ENCODE measurements around the gene GLYR1. TPM values are rescaled to one million over a fixed set of nuclear protein-coding genes. Genes with fewer than 3 reads are reported as not detected.

Gene GLYR1
- total and polyA plus RNA-seq, 2 of the 4 experiments (the other 2 are of a cell fraction) = 26.0 to 54.2 TPM

- CTCF ChIA-PET = no interaction called here
- POLR2A ChIA-PET (ENCODE audit: unreplicated experiment) = no interaction called here
- dilution Hi-C loops (cut with HindIII; ENCODE audit: low sequenced_read_pairs, unreplicated experiment) = no loop called here
- no peak overlapping the region for H2BK20ac ChIP-seq (ENCODE audit: low read depth, low read length)
- no peaks in the 10 kb centered on the region for H3K27me3 ChIP-seq (ENCODE audit: control insufficient read depth, insufficient read depth, low read length)
- no peak overlapping the region for H2BK5ac ChIP-seq (ENCODE audit: low read depth, low read length, poor library complexity, severe bottlenecking)
- in situ Hi-C loops (cut with MboI; ENCODE audit: low sequenced_read_pairs) = loop anchor here (10.0 kb wide), 1 partner anchor 63 kb away; no protein-coding TSS in a partner anchor
- TF ChIP-seq ELK1 (IDR thresholded peaks at IDR 0.05; ENCODE audit: borderline replicate concordance, low read depth, low read length) = no peak
- no peak for TF ChIP-seq FOS (IDR thresholded peaks at IDR 0.05; ENCODE audit: low read depth, low read length)
- no peak for TF ChIP-seq CTCF (conservative IDR thresholded peaks at IDR 0.05; ENCODE audit: low read depth, low read length)
- TF ChIP-seq NFE2L2 (IDR thresholded peaks at IDR 0.05; ENCODE audit: low read depth, low read length) = no peak
- TF ChIP-seq RFX5 (IDR thresholded peaks at IDR 0.05; ENCODE audit: low read depth, low read length) = no peak
- TF ChIP-seq RAD21 (IDR thresholded peaks at IDR 0.05; ENCODE audit: low read length) = no peak
- TF ChIP-seq BHLHE40 (IDR thresholded peaks at IDR 0.05; ENCODE audit: low read depth, low read length) = no peak
- no peak for TF ChIP-seq CHD1 (IDR thresholded peaks at IDR 0.05; ENCODE audit: low read depth, low read length)
- no peak for TF ChIP-seq POLR2A (IDR thresholded peaks at IDR 0.05; ENCODE audit: low read depth, low read length)
- TF ChIP-seq SMC3 (IDR thresholded peaks at IDR 0.05; ENCODE audit: low read depth, low read length) = no peak
- no peak for TF ChIP-seq USF2 (IDR thresholded peaks at IDR 0.05; ENCODE audit: low read depth, low read length)
- no peak for TF ChIP-seq RCOR1 (IDR thresholded peaks at IDR 0.05; ENCODE audit: insufficient replicate concordance, low read length)
- TF ChIP-seq MAZ (IDR thresholded peaks at IDR 0.05; ENCODE audit: borderline replicate concordance, low read depth, low read length) = no peak
- TF ChIP-seq MAFK (IDR thresholded peaks at IDR 0.05; ENCODE audit: low read depth, low read length) = no peak
- no peak for TF ChIP-seq CEBPB (IDR thresholded peaks at IDR 0.05; ENCODE audit: low read depth, low read length)
- no peak for TF ChIP-seq MXI1 (IDR thresholded peaks at IDR 0.05; ENCODE audit: borderline replicate concordance, low read depth, low read length)
- no peak overlapping the region for H3K23ac ChIP-seq (ENCODE audit: low read depth, low read length)
- no peak overlapping the region for H4K8ac ChIP-seq (ENCODE audit: low read depth in 2 of 2, low read length in 2 of 2)
- intact Hi-C loops (cut with micrococcal nuclease) = loop anchor here (5.0 kb wide), 1 partner anchor 60 kb away; no protein-coding TSS in a partner anchor
- H3K18ac ChIP-seq (ENCODE audit: low read depth, low read length) = no peak overlapping the region
- H3K9ac ChIP-seq (ENCODE audit: low read depth, low read length) = no peak overlapping the region
- H3K9me1 ChIP-seq (ENCODE audit: insufficient read depth, low read length) = peaks cover 10% of the 10 kb centered on the region
- H2AK5ac ChIP-seq (ENCODE audit: low read depth, low read length) = no peak overlapping the region
- DNase-seq (peak; percentile 58), ATAC-seq (ENCODE audit: low read depth) (peak; percentile 49)
- no peak overlapping the region for H4K91ac ChIP-seq (ENCODE audit: insufficient read depth, low read depth, low read length)
- H3K4me3 ChIP-seq (ENCODE audit: insufficient read depth, low read depth, low read length) = no peak overlapping the region
- H3K56ac ChIP-seq (ENCODE audit: extremely low read depth, insufficient read depth, low read length) = no peak overlapping the region
- no peak overlapping the region for H3K4ac ChIP-seq (ENCODE audit: low read depth, low read length)
- no peak overlapping the region for H3K4me2 ChIP-seq (ENCODE audit: low read depth, low read length)
- no peak overlapping the region for H2AFZ ChIP-seq (replicated peaks; ENCODE audit: low read length, poor library complexity)
- H3K36me3 ChIP-seq (ENCODE audit: control insufficient read depth, insufficient read depth, low read length) = peaks cover 73% of the 10 kb centered on the region
- peaks cover 5 to 30% of the 10 kb centered on the region in 2 experiments; a peak in 3 of 4 replicates for H3K79me1 ChIP-seq (ENCODE audit: low read depth in 1 of 2, low read length in 2 of 2)
- H3K14ac ChIP-seq (replicated peaks; ENCODE audit: low read depth, low read length) = no peak overlapping the region; the same call in 1 of the 2 replicates
- WGBS, 2 experiments (ENCODE audit: extremely low coverage in 2 of 2, insufficient read length in 1 of 2) = 78% methylated on average over 4 of the region's 14 CpGs; no CpG with 5 or more reads in 1 of the 2 experiments
- H3K9me3 ChIP-seq (ENCODE audit: control insufficient read depth, insufficient read depth, low read length) = no peaks in the 10 kb centered on the region
- H4K20me1 ChIP-seq (ENCODE audit: insufficient read depth, low read length) = peaks cover 21% of the 10 kb centered on the region; the same call in 1 of the 2 replicates
- H2BK15ac ChIP-seq (ENCODE audit: low read depth, low read length) = no peak overlapping the region
- H2BK120ac ChIP-seq (ENCODE audit: low read depth, low read length) = no peak overlapping the region
- no peak overlapping the region for H4K5ac ChIP-seq (ENCODE audit: low read depth, low read length)
- BruUV-seq (replicated peaks) = no TSS peak
- no peak overlapping the region for H3K27ac ChIP-seq (ENCODE audit: insufficient read depth, low read length)
- H3K4me1 ChIP-seq (ENCODE audit: control insufficient read depth, insufficient read depth, low read length) = peaks cover 9% of the 10 kb centered on the region
- no peak overlapping the region for H2AK9ac ChIP-seq (replicated peaks; ENCODE audit: low read depth, low read length, poor library complexity)
Measured at GRCh38 chr16:4882000-4882632, 35.0 kb upstream of the GLYR1 start.
